Measurements from ENCODE around the gene SPINT2.

The SPINT2 gene

GRCh38 chr19:38280030-38280921 lies 15.9 kb downstream of the SPINT2 start:
- DNase-seq (ENCODE audit: insufficient read length, low spot score) (no peak), FAIRE-seq (no peak)
- TF ChIP-seq, protein P1, sequence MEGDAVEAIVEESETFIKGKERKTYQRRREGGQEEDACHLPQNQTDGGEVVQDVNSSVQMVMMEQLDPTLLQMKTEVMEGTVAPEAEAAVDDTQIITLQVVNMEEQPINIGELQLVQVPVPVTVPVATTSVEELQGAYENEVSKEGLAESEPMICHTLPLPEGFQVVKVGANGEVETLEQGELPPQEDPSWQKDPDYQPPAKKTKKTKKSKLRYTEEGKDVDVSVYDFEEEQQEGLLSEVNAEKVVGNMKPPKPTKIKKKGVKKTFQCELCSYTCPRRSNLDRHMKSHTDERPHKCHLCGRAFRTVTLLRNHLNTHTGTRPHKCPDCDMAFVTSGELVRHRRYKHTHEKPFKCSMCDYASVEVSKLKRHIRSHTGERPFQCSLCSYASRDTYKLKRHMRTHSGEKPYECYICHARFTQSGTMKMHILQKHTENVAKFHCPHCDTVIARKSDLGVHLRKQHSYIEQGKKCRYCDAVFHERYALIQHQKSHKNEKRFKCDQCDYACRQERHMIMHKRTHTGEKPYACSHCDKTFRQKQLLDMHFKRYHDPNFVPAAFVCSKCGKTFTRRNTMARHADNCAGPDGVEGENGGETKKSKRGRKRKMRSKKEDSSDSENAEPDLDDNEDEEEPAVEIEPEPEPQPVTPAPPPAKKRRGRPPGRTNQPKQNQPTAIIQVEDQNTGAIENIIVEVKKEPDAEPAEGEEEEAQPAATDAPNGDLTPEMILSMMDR (IDR thresholded peaks at IDR 0.05; ENCODE audit: insufficient read depth, missing control alignments): no peak

GRCh38 chr19:38281811-38282566 lies 17.6 kb downstream of the SPINT2 start:
- DNase-seq (ENCODE audit: insufficient read length, low spot score) (no peak), FAIRE-seq (no peak)
- TF ChIP-seq, protein P1 (IDR thresholded peaks at IDR 0.05; ENCODE audit: insufficient read depth, missing control alignments): no peak

- no peak for DNase-seq (ENCODE audit: insufficient read length, low spot score)
- TF ChIP-seq, protein P1 (IDR thresholded peaks at IDR 0.05; ENCODE audit: insufficient read depth, missing control alignments): no peak
- FAIRE-seq: no peak
Observed at GRCh38 chr19:38283271-38283670, 18.9 kb downstream of the SPINT2 start.

DNA sequence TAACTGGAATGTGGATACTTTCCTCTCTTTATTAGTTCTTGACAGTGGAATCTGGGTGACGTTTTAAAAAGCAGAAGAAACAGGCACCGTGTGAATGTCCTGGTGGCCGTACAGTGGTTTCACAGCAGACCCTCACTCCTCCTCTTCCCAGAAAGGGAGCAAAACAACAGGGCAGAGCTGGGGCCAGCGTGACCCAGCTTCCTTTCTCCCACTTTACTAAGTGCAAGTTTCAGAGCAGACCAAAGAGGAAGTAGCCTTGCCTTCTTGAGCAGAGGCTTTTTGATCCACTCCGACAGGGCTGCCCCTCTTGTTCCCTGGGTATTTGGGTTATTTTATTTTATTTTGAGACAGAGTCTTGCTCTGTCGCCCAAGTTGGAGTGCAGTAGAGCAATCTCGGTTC lies 20.0 kb downstream of the SPINT2 start:
- DNase-seq (ENCODE audit: insufficient read length, low spot score) (no peak), FAIRE-seq (no peak)
- TF ChIP-seq, protein P1 (IDR thresholded peaks at IDR 0.05; ENCODE audit: insufficient read depth, missing control alignments): no peak

DNA sequence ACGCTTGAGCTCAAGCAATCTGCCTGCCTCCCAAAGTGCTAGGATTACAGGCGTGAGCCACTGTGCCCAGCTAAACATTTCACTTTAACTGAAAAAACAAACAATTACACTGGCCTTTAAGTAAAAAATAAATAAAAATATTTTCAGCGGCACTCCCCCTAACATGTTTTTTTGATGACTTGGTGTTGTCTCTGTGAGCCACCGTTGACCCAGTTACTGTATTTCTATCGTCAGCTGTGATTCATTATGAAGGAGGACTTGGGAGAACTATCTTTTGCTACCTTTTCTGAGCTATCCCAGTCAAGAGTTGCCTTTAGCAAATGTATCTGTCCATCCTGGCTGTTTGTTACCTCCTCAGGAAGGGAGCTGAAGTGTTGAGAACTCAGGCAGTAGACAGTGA lies 21.2 kb downstream of the SPINT2 start:
- FAIRE-seq: no peak

DNA sequence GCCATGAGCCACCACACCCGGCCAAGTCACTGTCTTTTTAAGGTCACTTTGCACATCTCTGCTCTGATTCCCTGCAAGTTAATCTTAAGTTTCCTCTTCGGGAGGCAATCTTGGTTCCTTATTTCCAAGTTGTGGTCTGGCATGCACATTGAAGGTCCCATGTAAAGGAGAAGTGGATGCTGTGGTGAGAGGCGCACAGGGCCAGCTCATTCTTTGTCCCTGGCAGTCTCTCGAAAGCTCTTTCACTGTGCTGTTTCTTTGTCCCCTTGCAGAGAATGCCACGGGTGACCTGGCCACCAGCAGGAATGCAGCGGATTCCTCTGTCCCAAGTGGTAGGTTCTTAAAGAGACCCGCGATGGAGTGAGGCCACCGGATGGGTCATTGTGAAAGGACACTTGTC lies 23.2 kb downstream of the SPINT2 start:
- FAIRE-seq (no peak), DNase-seq (ENCODE audit: insufficient read length, low spot score) (no peak)
- TF ChIP-seq, protein P1 (IDR thresholded peaks at IDR 0.05; ENCODE audit: insufficient read depth, missing control alignments): no peak

More for the DNA sequence above, 21.2 kb downstream of the SPINT2 start:
- no peak for DNase-seq (ENCODE audit: insufficient read length, low spot score)
- TF ChIP-seq, protein P1 (IDR thresholded peaks at IDR 0.05; ENCODE audit: insufficient read depth, missing control alignments): no peak

All from D721Med (cell line).